ENCODE results near the gene PRR23A. TPM values are rescaled to one million over a fixed set of nuclear protein-coding genes. Genes with fewer than 3 reads are reported as not detected.

The PRR23A gene
- total RNA-seq, 1 experiment from 2014 or later: not detected

- H3K9me3 Mint-ChIP-seq (ENCODE audit: unreplicated experiment): no peaks in the 10 kb centered on the region
- DNase-seq (ENCODE audit: unreplicated experiment): no peak
- CTCF ChIA-PET: interaction anchor here (1.1 kb wide), 1 partner anchor 47 kb away, joined by 3 read pairs; no protein-coding TSS in a partner anchor
- H3K4me3 Mint-ChIP-seq (ENCODE audit: unreplicated experiment): no peak overlapping the region
- no peaks in the 10 kb centered on the region for H3K27me3 Mint-ChIP-seq (ENCODE audit: insufficient read depth, unreplicated experiment)
- H3K4me1 Mint-ChIP-seq (ENCODE audit: insufficient read depth, unreplicated experiment): no peaks in the 10 kb centered on the region
- no peak overlapping the region for H3K27ac Mint-ChIP-seq (ENCODE audit: low read depth, unreplicated experiment)
- no peak for TF ChIP-seq CTCF (IDR thresholded peaks at IDR 0.05; ENCODE audit: unreplicated experiment)
- POLR2A ChIA-PET: interaction anchor here (0.7 kb wide), 1 partner anchor 357 kb away, joined by 4 read pairs; no protein-coding TSS in a partner anchor
- BruUV-seq (replicated peaks): no TSS peak
- intact Hi-C loops (cut with micrococcal nuclease): no loop called here
- no peaks in the 10 kb centered on the region for H3K36me3 Mint-ChIP-seq (ENCODE audit: insufficient read depth, unreplicated experiment)
Measured at GRCh38 chr3:138962854-138963560, 43.1 kb downstream of the PRR23A start.

DNA sequence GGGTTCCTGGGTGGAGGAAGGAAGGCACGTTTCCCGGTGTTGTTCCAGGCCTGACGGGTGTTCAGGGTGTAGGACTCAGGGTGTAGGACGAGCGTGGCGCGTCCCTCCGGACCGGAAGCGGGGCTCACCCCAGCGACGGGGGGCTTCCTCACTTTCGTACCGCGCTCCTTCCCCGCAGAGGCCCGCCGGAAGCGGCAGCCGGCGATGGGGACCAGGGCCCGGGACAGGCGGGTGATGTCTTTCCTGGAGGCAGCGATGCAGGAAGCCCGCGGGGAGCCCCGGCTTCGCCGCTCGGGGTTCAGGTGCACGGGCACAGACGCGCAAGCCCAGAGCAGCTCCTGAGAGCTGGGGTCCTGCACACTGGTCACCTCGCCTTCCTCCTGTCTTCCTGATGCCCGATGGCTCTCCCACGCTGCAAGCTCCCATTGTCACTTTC, 45.6 kb downstream of the PRR23A start:
- intact Hi-C loops (cut with micrococcal nuclease): no loop called here
- TF ChIP-seq CTCF (IDR thresholded peaks at IDR 0.05; ENCODE audit: unreplicated experiment): no peak
- H3K27me3 Mint-ChIP-seq (ENCODE audit: insufficient read depth, unreplicated experiment): peaks cover 9% of the 10 kb centered on the region
- CTCF ChIA-PET: interaction anchor here (1.5 to 1.8 kb wide), 3 partner anchors 24 to 151 kb away, joined by 3 to 7 read pairs (median 3); no protein-coding TSS in a partner anchor
- no peaks in the 10 kb centered on the region for H3K4me1 Mint-ChIP-seq (ENCODE audit: insufficient read depth, unreplicated experiment)
- no peak overlapping the region for H3K4me3 Mint-ChIP-seq (ENCODE audit: unreplicated experiment)
- no peak overlapping the region for H3K27ac Mint-ChIP-seq (ENCODE audit: low read depth, unreplicated experiment)
- DNase-seq (ENCODE audit: unreplicated experiment): no peak
- no peaks in the 10 kb centered on the region for H3K36me3 Mint-ChIP-seq (ENCODE audit: insufficient read depth, unreplicated experiment)
- no peaks in the 10 kb centered on the region for H3K9me3 Mint-ChIP-seq (ENCODE audit: unreplicated experiment)
- BruUV-seq (replicated peaks): no TSS peak
- POLR2A ChIA-PET: no interaction called here

Other genes starting within 250 kb of the PRR23A start
- gene PIK3CB, start 171.3 kb downstream of the PRR23A start, total RNA-seq (2022): 21.0 and 21.1 TPM in 2 replicates
- gene FOXL2, start 59.1 kb downstream of the PRR23A start, total RNA-seq (2022): 0.17 and 0.30 TPM in 2 replicates
- 0.14 and 0.20 TPM in 2 replicates for gene FOXL2NB, start 59.1 kb downstream of the PRR23A start, total RNA-seq (2022)
- not detected in 2 replicates for gene PRR23B, start 14.7 kb upstream of the PRR23A start, total RNA-seq (2022)
- not detected in 2 replicates for gene PRR23C, start 38.6 kb upstream of the PRR23A start, total RNA-seq (2022)

Measured in MCF 10A (cell line).